Caco-2 (cell line): ENCODE measurements around the gene C14orf180. TPM values are rescaled to one million over a fixed set of nuclear protein-coding genes. Genes with fewer than 3 reads are reported as not detected.

Experiments used
- BruUV-seq: library from RNA; stranded (reverse); fragments of 400-500 nt; replicated peaks from 2 replicates; lab custom pipeline; 2021; lab: Mats Ljungman, UMichigan
- CTCF ChIA-PET: fragments of 300-600 bp; sonication (Branson Sonifier 250); formaldehyde crosslinking; loops from one replicate; lab custom pipeline; 2022; ENCODE audit warnings: antibody characterized with exemption; lab: Charles Lee
- POLR2A ChIA-PET: fragments of 300-600 bp; sonication (Branson Sonifier 250); formaldehyde crosslinking; loops from one replicate; lab custom pipeline; 2022; ENCODE audit warnings: antibody characterized with exemption; lab: Charles Lee
- DNase-seq, 2 experiments: peaks; one replicate each; pipeline versions ENCODE4 v3.0.0 to v3.0.0-alpha.2; 2020 to 2022
- H3K27me3 ChIP-seq: replicated peaks from 2 replicates; pipeline ENCODE4 v1.6.0; 2011; ENCODE audit warnings: low read length; ENCODE audit not compliant: control insufficient read depth, insufficient read depth
- H3K36me3 ChIP-seq: 2 replicates; pipeline ENCODE4 v1.5.1; 2011; ENCODE audit warnings: low read length; ENCODE audit not compliant: control insufficient read depth, insufficient read depth
- H3K4me1 ChIP-seq: fragments of 250-450 bp; sonication (Bioruptor Pico); 2 replicates; pipeline ENCODE4 v1.5.1; 2020; ENCODE audit warnings: mild to moderate bottlenecking
- H3K4me3 ChIP-seq: 2 replicates; pipeline ENCODE4 v1.5.1; 2011; ENCODE audit warnings: low read depth, mild to moderate bottlenecking, control low read depth, low read length
- H3K9me3 ChIP-seq: fragments of 250-450 bp; sonication (Bioruptor Pico); 2 replicates; pipeline ENCODE4 v1.5.1; 2020; ENCODE audit warnings: mild to moderate bottlenecking, moderate library complexity
- H3K27ac Mint-ChIP-seq: one replicate; pipeline ENCODE4 v1.8.0; 2022; ENCODE audit warnings: mixed read lengths; ENCODE audit not compliant: unreplicated experiment
- H3K27me3 Mint-ChIP-seq: one replicate; pipeline ENCODE4 v1.8.0; 2022; ENCODE audit warnings: mixed read lengths; ENCODE audit not compliant: insufficient read depth, unreplicated experiment
- H3K36me3 Mint-ChIP-seq: one replicate; pipeline ENCODE4 v1.8.0; 2022; ENCODE audit warnings: mild to moderate bottlenecking, mixed read lengths; ENCODE audit not compliant: insufficient read depth, unreplicated experiment
- H3K4me1 Mint-ChIP-seq: one replicate; pipeline ENCODE4 v1.8.0; 2022; ENCODE audit warnings: low read depth, mixed read lengths; ENCODE audit not compliant: unreplicated experiment
- H3K4me3 Mint-ChIP-seq: one replicate; pipeline ENCODE4 v1.8.0; 2022; ENCODE audit warnings: mild to moderate bottlenecking, moderate library complexity, mixed read lengths; ENCODE audit not compliant: unreplicated experiment
- H3K9me3 Mint-ChIP-seq: one replicate; pipeline ENCODE4 v1.8.0; 2022; ENCODE audit warnings: mixed read lengths; ENCODE audit not compliant: unreplicated experiment
- CTCF ChIP-seq, 2 experiments: fragments of 200-600 bp in 1 of 2; IDR thresholded peaks; 1 replicate in 1 of 2; 2 replicates in 1 of 2; pipeline versions ENCODE4 v1.5.1 to v1.8.0; 2011 to 2022; ENCODE audit warnings: antibody characterized with exemption in 1 of 2, control low read depth in 1 of 2, inconsistent platforms in 1 of 2, low read depth in 1 of 2, low read length in 1 of 2, mild to moderate bottlenecking in 1 of 2, moderate library complexity in 1 of 2; ENCODE audit not compliant: insufficient read depth in 1 of 2, severe bottlenecking in 1 of 2, unreplicated experiment in 1 of 2
- intact Hi-C: fragments of 100-400 bp; cut with micrococcal nuclease; formaldehyde crosslinking; loops from one replicate; pipeline ENCODE4 v1.10.0; 2022; ENCODE audit not compliant: unreplicated experiment
- total RNA-seq: library from RNA; stranded (reverse); gene quantifications from 2 replicates; pipeline ENCODE4 v1.2.3, GENCODE V29; 2022

The C14orf180 gene
- total RNA-seq, 1 experiment from 2014 or later = not detected

GRCh38 chr14:104638190-104638589 is 58.6 kb downstream of the C14orf180 start:
- DNase-seq = no peak
- BruUV-seq = no TSS peak
- intact Hi-C loops = loop anchor here (2.0 kb wide), 1 partner anchor 61 kb away; no protein-coding TSS in a partner anchor
- H3K9me3 Mint-ChIP-seq = no peaks in the 10 kb centered on the region
- CTCF ChIA-PET = no interaction called here
- Histone ChIP-seq H3K9me3 (no peaks in the 10 kb centered on the region), H3K36me3 (no peaks in the 10 kb centered on the region), H3K4me1 (peaks cover 7% of the 10 kb centered on the region), H3K27me3 (no peaks in the 10 kb centered on the region; the same call in 1 of the 2 replicates), H3K4me3 (no peak overlapping the region)
- H3K36me3 Mint-ChIP-seq = no peaks in the 10 kb centered on the region
- H3K27me3 Mint-ChIP-seq = peaks cover 18% of the 10 kb centered on the region
- POLR2A ChIA-PET = no interaction called here
- TF ChIP-seq CTCF (IDR thresholded peaks at IDR 0.05; ENCODE audit: insufficient read depth in 1 of 2, low read depth in 1 of 2, low read length in 1 of 2, severe bottlenecking in 1 of 2, unreplicated experiment in 1 of 2) = no peak
- H3K4me1 Mint-ChIP-seq = peaks cover 14% of the 10 kb centered on the region
- no peak overlapping the region for H3K27ac Mint-ChIP-seq
- H3K4me3 Mint-ChIP-seq = no peak overlapping the region

GRCh38 chr14:104638927-104639450 is 59.4 kb downstream of the C14orf180 start:
- no peak overlapping the region for H3K4me3 Mint-ChIP-seq
- ChIA-PET CTCF (no interaction called here), POLR2A (no interaction called here)
- TF ChIP-seq CTCF (IDR thresholded peaks at IDR 0.05; ENCODE audit: insufficient read depth in 1 of 2, low read depth in 1 of 2, low read length in 1 of 2, severe bottlenecking in 1 of 2, unreplicated experiment in 1 of 2) = no peak
- BruUV-seq = no TSS peak
- Histone ChIP-seq H3K4me3 (no peak overlapping the region), H3K36me3 (no peaks in the 10 kb centered on the region), H3K27me3 (no peaks in the 10 kb centered on the region; the same call in 1 of the 2 replicates), H3K4me1 (peaks cover 7% of the 10 kb centered on the region), H3K9me3 (no peaks in the 10 kb centered on the region)
- peaks cover 18% of the 10 kb centered on the region for H3K27me3 Mint-ChIP-seq
- H3K36me3 Mint-ChIP-seq = no peaks in the 10 kb centered on the region
- intact Hi-C loops = loop anchor here (2.0 kb wide), 1 partner anchor 62 kb away; no protein-coding TSS in a partner anchor
- DNase-seq = no peak
- peaks cover 14% of the 10 kb centered on the region for H3K4me1 Mint-ChIP-seq
- no peak overlapping the region for H3K27ac Mint-ChIP-seq
- H3K9me3 Mint-ChIP-seq = no peaks in the 10 kb centered on the region

GRCh38 chr14:104639471-104639870 is 59.9 kb downstream of the C14orf180 start:
- no peaks in the 10 kb centered on the region; the same call in 1 of the 2 replicates for H3K27me3 ChIP-seq
- DNase-seq = no peak
- CTCF ChIA-PET = no interaction called here
- H3K4me3 Mint-ChIP-seq = no peak overlapping the region
- H3K27me3 Mint-ChIP-seq = peaks cover 18% of the 10 kb centered on the region
- no peaks in the 10 kb centered on the region for H3K9me3 ChIP-seq
- no peaks in the 10 kb centered on the region for H3K36me3 ChIP-seq
- intact Hi-C loops = loop anchor here (2.0 kb wide), 1 partner anchor 63 kb away; no protein-coding TSS in a partner anchor
- TF ChIP-seq CTCF (IDR thresholded peaks at IDR 0.05; ENCODE audit: insufficient read depth in 1 of 2, low read depth in 1 of 2, low read length in 1 of 2, severe bottlenecking in 1 of 2, unreplicated experiment in 1 of 2) = no peak
- H3K36me3 Mint-ChIP-seq = no peaks in the 10 kb centered on the region
- H3K9me3 Mint-ChIP-seq = no peaks in the 10 kb centered on the region
- BruUV-seq = no TSS peak
- POLR2A ChIA-PET = no interaction called here
- peaks cover 7% of the 10 kb centered on the region for H3K4me1 ChIP-seq
- no peak overlapping the region for H3K4me3 ChIP-seq
- H3K27ac Mint-ChIP-seq = no peak overlapping the region
- H3K4me1 Mint-ChIP-seq = peaks cover 14% of the 10 kb centered on the region

Other genes starting within 250 kb of the C14orf180 start
- gene TMEM179, start 25.0 kb downstream of the C14orf180 start, total RNA-seq = not detected in 2 replicates
- 70.8 TPM in 2 replicates for gene INF2, start 109.9 kb downstream of the C14orf180 start, total RNA-seq
- gene ADSS1, start 144.5 kb downstream of the C14orf180 start, total RNA-seq = 1.6 and 3.2 TPM in 2 replicates
- gene SIVA1, start 173.4 kb downstream of the C14orf180 start, total RNA-seq = 99.3 and 105 TPM in 2 replicates
- gene AKT1, start 216.0 kb downstream of the C14orf180 start, total RNA-seq = 110 and 111 TPM in 2 replicates
- gene ZBTB42, start 221.3 kb downstream of the C14orf180 start, total RNA-seq = 9.1 and 9.7 TPM in 2 replicates